Fibroblast of skin of left quadriceps (primary cell): ENCODE measurements around the gene CRY2.

Experiments used
- DNase-seq, 2 experiments: peaks; one replicate each; pipeline ENCODE4 v3.0.0-alpha.2; 2013; ENCODE audit warnings: low read depth in 2 of 2

CRY2 gene

GRCh38 chr11:45930951-45931570, 83.8 kb downstream of the CRY2 start:
- DNase-seq, result no peak

DNA sequence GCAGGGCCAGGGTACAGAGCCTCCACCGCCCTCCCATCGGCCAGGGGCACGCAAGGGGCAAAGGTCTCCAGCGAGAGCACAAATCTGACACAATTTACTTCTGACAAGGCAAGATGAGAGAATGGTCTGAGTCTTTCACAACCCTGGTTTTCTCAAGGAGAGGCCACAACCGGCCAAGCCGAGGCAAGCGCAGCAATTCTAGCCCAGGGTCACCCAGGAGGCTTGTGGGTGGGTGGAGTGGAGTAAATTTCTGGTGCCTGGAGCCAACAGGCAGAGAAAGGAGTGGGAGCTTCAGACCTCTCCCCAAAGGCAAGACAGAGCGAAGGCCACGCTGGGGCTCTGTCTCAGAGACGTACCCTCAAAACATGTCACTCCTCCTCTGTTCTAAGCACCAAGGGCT, 84.5 kb downstream of the CRY2 start:
- no peak for DNase-seq

- DNase-seq, result no peak
Observed at GRCh38 chr11:45932217-45932616, 84.9 kb downstream of the CRY2 start.
